Measurements from ENCODE around the gene XG.

GRCh38 chrX:2828344-2828958 is 76.6 kb downstream of the XG start, which contains the start of gene GYG2:
- TF ChIP-seq, protein P1, sequence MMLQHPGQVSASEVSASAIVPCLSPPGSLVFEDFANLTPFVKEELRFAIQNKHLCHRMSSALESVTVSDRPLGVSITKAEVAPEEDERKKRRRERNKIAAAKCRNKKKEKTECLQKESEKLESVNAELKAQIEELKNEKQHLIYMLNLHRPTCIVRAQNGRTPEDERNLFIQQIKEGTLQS (IDR thresholded peaks at IDR 0.05), result no peak
- TF ChIP-seq, protein P1 (CRISPR knock-in tag; conservative IDR thresholded peaks at IDR 0.05), result no peak
- TF ChIP-seq EZH2 (IDR thresholded peaks at IDR 0.05; ENCODE audit: borderline replicate concordance, low read depth, low read length) (no peak), CREB1 (IDR thresholded peaks at IDR 0.05) (no peak), CREB1 (CRISPR knock-in tag; IDR thresholded peaks at IDR 0.05) (no peak), CTCF (IDR thresholded peaks at IDR 0.05 in 2 of 3, conservative IDR thresholded peaks at IDR 0.05 in 1 of 3; ENCODE audit: insufficient read depth in 2 of 3, low read depth in 1 of 3, low read length in 3 of 3) (no peak), BDP1 (IDR thresholded peaks at IDR 0.05; ENCODE audit: insufficient read depth, insufficient read length) (no peak), NFRKB (IDR thresholded peaks at IDR 0.05; ENCODE audit: low read depth) (no peak), CHCHD3 (CRISPR knock-in tag; IDR thresholded peaks at IDR 0.05) (no peak), TCF3 (CRISPR knock-in tag; IDR thresholded peaks at IDR 0.05) (no peak), TCF7 (IDR thresholded peaks at IDR 0.05; ENCODE audit: borderline replicate concordance) (no peak)
- TF ChIP-seq, protein P2, sequence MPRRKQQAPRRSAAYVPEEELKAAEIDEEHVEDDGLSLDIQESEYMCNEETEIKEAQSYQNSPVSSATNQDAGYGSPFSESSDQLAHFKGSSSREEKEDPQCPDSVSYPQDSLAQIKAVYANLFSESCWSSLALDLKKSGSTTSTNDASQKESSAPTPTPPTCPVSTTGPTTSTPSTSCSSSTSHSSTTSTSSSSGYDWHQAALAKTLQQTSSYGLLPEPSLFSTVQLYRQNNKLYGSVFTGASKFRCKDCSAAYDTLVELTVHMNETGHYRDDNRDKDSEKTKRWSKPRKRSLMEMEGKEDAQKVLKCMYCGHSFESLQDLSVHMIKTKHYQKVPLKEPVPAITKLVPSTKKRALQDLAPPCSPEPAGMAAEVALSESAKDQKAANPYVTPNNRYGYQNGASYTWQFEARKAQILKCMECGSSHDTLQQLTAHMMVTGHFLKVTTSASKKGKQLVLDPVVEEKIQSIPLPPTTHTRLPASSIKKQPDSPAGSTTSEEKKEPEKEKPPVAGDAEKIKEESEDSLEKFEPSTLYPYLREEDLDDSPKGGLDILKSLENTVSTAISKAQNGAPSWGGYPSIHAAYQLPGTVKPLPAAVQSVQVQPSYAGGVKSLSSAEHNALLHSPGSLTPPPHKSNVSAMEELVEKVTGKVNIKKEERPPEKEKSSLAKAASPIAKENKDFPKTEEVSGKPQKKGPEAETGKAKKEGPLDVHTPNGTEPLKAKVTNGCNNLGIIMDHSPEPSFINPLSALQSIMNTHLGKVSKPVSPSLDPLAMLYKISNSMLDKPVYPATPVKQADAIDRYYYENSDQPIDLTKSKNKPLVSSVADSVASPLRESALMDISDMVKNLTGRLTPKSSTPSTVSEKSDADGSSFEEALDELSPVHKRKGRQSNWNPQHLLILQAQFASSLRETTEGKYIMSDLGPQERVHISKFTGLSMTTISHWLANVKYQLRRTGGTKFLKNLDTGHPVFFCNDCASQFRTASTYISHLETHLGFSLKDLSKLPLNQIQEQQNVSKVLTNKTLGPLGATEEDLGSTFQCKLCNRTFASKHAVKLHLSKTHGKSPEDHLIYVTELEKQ (CRISPR knock-in tag; IDR thresholded peaks at IDR 0.05), result no peak
